AG08395 (cell line): ENCODE measurements around the gene PEX6.
"Not testable (repeated sequence)": the region's sequence is repeated elsewhere in the genome, so short reads cannot be mapped to it uniquely, and the experiment has no call there.

ENCODE experiments used
- DNase-seq: peaks from one replicate; pipeline ENCODE4 v3.0.0; 2012; ENCODE audit warnings: mixed read lengths, low spot score

The PEX6 gene

DNA sequence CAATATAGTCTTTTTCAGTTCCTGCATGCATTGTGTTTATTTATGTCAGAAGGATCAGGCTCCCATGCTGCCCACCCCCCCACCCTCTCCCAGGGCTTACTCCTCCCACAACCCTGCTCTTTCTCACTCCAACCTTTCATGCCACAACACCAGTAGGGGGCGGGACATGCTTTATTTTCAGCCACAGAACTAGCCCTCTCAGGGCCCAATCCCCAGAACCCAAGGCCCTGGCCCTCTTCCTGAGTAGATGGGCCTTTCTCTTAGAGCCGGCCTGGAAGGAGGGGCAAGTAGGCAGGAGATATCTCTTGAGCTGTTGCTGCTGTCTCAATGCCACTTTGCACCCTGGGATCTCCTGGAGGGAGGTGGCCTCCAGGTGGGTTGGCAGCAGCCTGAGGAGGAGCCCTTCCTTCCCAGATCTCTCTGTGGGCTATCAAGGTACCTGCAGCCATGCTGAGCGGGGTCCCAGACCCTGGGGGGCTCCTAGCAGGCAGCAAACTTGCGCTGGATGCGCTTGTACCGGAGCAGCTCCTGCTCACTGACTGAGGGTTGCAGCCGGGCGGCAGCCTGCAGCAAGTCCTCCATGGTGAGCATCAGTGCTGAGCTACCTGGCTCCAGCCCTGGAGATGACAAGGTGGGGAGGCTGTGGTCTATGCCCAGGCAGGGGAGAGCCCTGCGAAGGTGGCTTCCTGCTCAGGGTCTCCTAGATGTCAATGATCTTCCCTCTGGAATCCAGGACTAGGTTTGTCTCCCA is 15.0 kb downstream of the PEX6 start:
- peak; percentile 52 for DNase-seq

DNA sequence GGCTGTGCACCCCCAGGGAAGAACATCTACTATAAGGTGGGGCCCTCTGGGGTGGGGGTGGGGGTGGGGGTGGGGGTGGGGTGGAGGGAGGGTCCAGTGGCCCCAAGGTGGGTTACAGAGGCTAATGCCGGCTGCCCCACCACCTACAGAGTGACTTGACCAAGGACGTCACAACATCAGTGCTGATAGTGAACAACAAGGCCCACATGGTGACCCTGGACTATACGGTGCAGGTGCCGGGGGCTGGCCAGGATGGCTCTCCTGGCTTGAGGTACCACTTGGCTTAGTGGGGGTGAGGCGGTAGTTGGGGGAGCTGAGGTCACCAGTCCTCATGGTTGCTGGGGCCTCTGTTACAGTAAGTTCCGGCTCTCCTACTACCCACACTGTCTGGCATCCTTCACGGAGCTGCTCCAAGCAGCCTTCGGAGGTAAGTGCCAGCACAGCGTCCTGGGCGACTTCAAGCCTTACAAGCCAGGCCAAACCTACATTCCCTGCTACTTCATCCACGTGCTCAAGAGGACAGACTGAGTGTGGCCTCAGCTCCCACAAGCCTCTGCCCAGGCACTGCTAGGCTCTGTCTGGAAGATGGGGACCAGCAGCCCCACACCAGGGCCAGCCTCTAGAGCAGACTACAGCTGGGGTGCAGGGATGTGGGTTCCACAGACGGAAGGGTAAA is 15.7 kb downstream of the PEX6 start:
- DNase-seq = no peak

DNA sequence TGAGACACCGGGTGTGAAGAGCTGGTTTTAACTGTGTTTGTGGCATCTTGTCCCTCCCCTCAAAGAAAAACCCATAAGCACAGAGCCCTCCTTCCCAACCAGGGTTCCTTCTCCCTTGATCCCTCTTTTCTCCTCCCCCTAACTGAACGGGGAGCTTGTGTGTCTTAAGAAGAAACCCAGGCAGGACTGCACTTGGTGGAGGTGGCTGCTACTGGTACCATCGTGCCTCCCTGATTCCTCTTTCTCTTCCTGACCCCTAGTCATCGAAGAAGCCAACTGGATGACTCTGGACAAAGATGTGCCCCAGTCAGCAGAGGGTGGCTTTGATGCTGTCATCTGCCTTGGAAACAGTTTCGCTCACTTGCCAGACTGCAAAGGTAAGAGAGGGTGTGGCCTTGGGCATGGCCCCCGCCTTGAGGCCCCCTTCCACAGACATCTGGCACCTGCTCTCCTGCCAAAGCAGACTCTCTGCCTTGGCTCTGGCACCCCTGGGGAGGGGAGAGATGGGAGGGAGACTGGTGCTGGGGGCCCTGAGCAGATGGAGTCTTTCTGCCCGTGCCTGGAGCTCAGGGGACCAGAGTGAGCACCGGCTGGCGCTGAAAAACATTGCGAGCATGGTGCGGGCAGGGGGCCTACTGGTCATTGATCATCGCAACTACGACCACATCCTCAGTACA is 16.3 kb downstream of the PEX6 start:
- DNase-seq = no peak

DNA sequence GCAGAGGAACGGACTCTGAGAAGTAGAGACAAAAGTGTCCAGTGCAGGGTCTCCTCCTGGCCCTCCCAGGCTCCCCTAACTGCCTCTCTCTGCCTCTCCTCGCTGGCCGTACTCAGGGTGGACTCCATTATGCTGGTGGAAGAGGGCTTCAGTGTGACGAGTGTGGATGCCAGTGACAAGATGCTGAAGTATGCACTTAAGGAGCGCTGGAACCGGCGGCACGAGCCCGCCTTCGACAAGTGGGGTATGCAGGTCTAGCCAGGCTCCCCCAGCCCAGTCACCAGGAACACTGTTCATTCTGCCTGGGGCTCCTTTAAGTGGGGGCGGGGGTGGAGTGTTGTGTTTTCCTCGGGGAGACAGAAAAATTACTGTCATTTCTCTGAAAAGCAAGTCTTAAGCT is 16.9 kb downstream of the PEX6 start:
- DNase-seq = no peak

DNA sequence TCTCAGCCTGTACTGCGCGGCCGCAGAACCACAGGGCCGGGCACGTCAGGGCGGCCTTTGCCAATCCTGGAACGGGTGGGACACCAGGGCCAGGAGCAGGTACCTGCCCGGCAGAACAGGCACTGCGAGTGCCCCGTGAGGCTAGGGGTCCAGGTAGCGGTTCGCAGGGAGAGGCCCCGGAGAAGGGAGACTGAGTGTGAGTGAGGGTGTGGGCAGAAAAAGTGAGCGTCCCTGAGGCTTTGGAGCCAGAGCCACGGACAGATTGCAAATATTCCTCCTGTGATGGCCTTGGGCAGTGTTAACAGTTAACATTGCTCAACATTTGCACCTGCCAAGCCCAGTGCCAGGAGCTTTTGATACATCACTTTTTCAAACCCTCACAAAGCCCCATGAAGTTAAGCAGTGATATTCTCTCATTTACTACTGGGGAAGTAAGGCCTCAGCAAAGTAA is 17.9 kb downstream of the PEX6 start:
- DNase-seq = no peak

DNA sequence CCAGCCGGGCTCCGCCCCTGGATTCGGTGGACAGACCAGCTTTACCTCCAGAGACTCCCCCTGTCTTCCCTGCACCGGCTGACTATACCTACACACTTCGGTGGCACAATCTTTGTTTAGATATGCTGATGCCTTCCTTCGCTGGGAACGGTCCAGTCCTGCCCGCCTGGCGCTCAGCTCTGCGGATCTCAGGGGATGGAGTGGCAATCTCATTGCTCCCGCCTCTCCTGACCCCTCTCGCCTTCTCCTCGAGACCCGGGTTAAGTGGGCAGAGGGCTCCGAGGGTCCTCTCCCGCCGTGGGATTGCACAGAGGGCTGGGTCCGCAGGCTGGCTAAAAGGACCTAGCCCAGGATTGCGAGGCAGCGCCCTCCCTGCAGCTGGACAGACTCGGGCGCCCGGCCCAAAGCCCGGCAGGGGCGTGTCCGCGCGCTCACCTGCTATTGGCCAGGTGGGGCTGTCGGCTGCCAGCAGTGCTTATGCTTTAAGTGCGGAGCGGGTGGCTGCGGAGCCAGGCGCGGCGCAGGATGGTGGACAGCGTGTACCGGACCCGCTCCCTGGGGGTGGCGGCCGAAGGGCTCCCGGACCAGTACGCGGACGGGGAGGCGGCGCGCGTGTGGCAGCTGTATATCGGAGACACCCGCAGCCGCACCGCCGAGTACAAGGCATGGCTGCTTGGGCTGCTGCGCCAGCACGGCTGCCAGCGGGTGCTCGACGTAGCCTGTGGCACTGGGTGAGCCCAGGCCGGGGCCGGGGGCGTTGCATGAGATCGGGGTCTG is 18.6 kb downstream of the PEX6 start, which contains the start of gene GNMT:
Gene GNMT, plus strand, starts transcription at position 512 of the 777 bp plus-strand sequence. Its CDS starts 14 bp downstream, at position 526.
- DNase-seq = peak; percentile 34

DNA sequence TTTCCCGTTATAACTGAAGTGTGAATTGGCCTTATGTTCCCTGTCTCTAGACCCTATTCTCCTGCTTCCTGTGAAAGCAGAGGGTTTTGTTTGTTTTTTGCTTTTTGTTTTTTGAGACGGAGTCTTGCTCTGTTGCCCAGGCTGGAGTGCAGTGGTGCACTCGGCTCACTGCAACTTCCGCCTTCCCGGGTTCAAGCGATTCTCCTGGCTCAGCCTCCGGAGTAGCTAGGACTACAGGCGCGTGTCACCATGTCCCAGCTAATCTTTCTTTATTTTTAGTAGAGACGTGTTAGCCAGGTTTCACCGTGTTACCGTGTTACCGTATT is 19.1 kb downstream of the PEX6 start:
- DNase-seq = no peak

DNA sequence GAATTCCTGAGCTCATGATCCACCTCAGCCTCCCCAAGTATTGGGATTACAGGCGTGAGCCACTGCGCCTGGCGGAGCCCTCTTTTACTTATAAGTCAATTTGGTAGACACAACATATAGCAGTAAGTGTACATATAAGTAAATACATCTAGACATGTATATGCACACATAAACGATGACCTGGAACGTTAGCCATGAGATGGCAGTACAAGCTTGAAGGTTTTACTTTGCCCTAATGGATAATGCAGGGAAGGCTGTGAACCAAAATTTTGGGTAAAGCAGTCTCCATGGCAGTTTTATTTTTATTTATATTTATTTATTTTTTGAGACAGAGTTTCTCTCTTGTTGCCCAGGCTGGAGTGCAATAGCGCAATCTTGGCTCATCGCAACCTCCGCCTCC is 20.9 kb downstream of the PEX6 start:
- no peak for DNase-seq

DNA sequence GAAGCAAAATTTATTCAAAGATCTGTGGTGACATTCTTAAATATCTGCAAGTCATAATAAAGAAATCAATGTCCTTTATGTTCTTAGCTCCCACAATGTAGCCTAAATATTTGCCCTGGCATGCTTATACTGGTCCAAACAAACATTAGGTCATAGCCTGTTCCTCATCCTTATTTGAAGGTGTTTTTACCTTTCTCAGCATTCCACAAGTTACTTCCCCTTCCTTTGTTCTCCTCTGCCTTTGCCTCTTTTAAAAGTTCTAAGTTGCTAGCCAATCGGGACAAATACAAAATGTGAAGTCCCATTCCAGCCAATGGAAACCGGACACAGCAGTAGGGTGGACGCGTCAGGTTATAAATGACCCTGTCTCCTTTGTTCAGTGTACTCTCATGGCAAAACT is 24.6 kb downstream of the PEX6 start:
- DNase-seq = not testable (repeated sequence)

DNA sequence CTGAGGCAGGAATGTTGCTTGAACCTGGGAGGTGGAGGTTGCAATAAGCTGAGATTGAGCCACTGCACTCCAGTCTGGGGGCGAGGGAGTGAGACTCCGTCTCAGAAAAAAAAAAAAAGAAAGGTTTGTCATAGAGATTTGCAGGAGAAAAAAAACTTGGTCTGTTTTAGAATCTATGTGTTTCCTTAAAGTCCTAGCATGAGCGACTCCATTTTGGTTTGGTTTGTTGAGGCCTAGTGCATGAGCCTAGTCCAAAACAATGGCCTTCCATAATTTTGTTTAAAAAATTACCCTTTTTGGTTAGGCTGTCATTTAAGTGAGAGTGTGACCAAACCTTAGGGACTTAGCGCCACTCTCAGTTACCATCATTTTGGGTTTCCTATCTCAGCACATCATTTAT is 26.6 kb downstream of the PEX6 start:
- no peak for DNase-seq

DNA sequence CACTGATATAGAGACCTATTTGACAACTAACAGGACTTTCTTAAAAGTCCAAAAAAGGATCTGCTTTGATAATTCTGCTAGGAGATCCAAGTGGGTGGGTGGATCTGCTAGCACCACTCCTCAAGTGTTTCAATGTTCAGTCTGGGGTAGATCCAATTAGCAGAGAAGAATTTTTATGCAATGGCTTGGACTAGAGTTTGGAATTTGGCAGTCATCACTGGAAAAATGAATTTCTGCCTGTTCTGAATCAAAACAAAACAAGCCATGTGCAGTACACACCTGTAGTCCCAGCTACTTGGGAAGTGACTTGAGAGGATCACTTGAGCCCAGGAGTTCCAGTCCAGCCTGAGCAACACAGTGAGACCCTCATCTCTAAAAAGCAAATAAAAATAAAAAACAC is 31.0 kb downstream of the PEX6 start:
- DNase-seq = no peak

DNA sequence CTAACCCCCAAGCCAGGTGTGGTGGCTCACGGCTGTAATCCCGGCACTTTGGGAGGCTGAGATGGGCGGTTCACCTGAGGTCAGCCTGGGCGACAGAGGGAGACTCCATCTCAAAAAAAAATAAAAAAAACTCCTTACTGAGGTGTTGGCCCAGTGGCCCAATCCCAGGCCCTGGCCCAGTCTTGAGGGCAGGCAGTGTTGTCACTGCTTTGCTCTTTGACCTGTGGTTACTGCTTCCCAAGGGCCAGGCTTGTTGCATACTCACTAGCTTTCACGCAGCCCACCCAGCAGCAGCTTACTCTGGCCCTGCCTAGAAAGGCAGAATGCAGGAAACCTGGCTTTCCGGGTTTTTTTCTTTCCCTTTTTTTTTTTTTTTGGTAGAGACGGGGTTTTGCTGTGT is 36.5 kb downstream of the PEX6 start:
- DNase-seq = no peak

DNA sequence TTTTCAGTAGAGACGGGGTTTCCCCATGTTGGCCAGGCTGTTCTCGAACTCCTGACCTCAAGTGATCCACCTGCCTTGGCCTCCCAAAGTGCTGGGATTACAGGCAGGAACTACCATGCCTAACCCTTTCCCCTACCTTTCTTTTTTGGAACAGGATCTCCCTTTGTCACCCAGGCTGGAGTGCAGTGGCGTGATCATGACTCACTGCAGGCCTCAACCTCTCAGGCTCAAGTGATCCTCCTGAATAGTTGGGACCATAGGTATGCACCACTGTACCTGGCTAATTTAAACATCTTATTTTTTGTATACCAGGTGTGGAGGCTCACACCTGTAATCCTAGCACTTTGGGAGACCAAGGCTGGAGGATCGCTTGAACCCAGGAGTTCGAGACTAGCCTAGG is 37.6 kb downstream of the PEX6 start:
- DNase-seq = not testable (repeated sequence)

DNA sequence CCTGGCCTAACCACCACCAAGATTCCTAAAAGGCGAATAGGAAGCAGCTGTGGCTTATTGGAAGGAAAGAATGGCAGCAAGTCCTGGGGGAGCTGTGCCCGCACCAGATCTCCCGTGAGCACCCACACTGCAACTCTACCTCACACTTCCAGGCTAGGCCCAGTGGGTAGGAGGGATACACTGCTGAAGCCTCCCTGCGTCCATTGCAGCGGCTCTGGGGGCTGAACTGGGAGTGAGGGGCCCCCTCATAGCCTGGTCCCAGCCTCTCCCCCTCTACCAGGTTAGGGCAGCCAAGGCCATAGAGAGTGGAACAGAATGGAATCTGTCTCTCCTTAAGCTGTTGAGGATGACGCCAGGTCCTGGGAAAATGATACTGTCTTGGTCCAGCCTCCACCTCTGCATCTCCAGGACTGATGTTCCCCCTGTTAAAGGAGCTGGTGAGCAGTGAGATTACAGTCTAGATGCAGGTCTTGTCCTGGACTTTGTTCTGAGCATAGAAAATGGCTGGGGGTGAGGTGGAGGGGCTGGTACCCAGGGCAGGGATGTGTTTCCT is 38.4 kb downstream of the PEX6 start:
- no peak for DNase-seq

DNA sequence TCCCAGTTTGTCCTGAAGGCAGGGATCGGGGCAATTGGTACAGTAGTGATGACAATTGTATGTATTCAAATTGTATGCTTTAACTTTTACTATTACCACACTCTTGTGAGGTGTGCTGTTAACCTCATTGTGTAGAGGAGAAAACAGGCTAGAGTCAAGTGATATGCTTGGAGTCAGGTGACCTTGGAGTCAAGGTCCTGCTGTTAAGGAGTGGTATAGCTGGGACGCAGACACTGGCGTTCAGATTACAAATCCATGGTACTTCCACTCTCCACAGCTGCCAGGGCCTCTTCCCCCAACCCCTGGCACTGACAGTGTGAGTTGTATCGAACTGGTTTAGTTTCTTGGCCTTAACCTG is 39.2 kb downstream of the PEX6 start:
- DNase-seq = no peak

DNA sequence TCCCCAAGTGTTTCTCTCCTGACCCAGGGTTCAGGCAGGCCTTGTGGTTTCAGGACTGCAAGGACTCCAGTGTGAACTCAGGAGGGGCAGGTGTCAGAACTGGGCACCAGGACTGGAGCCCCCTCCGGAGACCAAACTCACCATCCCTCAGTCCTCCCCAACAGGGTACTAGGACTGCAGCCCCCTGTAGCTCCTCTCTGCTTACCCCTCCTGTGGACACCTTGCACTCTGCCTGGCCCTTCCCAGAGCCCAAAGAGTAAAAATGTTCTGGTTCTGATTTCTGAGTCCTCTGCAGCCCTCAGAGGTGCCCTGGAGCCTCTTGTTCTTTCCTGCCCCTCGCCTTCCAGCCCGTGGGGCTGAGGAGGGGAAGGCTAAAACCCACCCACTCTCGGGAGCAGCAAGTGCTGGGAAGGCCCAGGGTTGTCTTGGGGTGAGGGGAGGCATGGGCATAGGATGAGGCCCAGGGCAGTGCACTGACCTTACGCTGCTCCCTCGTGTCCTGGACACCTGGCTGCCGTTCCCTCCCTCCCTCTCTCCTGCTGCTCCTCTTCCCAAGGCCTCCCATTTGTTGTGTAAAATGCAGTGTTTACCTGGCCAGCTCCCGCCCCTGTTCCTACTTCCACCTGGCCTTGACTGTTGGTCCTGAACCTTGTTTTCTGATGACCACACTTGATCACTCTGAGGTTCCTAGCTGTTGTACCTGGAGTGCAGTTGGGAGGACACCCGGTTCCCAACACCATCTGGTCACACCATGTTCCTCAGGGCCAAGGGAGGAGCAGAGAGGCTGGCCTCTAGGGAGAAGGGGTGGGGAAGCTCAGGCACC is 39.8 kb downstream of the PEX6 start:
- DNase-seq = no peak

DNA sequence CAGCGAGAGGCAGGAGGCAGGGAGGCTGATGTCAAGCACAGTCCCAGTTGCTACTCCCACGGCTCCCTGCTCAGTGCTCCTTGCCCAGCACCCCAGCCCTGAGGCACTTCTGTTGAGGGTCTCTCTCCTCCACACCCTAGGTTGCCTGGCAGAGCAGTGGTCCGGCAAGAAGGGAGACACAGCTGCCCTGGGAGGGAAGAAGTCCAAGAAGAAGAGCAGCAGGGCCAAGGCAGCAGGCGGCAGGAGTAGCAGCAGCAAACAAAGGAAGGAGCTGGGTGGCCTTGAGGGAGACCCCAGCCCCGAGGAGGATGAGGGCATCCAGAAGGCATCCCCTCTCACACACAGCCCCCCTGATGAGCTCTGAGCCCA is 40.6 kb downstream of the PEX6 start:
- no peak for DNase-seq

DNA sequence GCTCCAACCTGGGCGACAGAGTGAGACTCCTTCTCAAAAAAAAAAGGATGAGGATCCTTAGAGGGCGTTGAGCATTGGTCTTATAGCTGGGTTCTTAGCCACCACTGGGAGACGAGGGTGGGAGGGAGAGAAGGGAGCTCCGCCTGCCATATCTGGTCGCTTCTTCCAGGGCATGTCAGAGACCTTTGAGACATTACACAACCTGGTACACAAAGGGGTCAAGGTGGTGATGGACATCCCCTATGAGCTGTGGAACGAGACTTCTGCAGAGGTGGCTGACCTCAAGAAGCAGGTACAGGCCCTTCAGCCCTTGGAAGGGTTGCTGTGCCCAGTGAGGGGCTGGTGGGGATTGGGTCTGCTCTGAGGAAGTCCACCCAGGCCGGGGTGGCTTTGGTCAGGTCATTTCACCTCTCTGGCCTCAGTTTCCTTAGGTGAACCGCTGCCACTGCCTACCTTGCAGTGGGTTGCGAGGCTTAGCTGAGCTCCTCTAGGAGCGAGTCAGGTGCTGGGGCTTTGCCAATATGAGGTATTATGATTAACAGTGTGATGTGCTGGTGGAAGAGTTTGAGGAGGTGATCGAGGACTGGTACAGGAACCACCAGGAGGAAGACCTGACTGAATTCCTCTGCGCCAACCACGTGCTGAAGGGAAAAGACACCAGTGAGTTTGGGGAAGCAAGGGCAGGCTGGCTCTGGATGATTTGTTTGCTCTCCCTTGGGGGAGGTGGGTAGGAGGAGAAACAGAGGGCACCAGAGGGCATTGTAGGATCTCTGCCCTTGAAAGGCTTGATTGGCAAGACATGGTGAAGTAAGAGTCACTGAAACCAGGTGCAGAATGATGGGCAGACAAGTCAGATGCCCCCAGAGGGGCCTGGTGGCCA is 41.2 kb downstream of the PEX6 start:
- no peak for DNase-seq

DNA sequence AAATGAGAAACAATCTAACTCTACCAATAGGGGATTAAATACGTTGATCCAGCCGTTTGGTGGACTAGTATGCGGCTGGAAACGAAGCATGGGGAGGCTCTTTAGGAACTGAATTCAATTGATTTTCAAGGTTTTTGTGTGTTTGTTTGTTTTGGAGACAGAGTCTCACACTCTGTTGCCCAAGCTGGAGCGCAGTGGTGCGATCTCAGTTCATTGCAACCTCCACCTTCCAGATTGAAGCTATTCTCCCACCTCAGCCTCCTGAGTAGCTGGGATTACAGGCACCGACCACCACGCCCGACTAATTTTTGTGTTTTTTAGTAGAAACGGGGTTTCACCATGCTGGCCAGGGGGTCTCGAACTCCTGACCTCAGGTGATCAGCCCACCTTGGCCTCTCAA is 42.6 kb downstream of the PEX6 start:
- DNase-seq = no peak

DNA sequence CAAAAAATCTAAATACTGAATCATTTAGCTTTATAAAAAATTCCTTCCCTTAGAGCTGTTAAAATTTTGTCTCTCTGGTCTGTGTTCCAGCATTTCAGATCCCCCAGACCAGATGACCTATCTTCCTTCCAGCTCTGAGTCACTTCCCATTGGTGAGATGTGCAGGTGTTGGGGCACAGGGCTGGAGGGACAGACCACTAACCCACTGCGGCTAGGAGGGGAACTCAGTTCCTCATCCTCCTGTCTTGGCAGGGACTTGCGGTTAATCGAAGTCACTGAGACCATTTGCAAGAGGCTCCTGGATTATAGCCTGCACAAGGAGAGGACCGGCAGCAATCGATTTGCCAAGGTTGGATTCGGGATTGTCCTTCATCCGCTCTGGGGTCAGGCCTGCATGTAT is 43.7 kb downstream of the PEX6 start:
- no peak for DNase-seq
